Stimulated activated CD4-positive, alpha-beta T cell treated with anti-CD3 and anti-CD28 coated beads, Interleukin-4, amount 100 ng/mL, for 48 hours (primary cell): ENCODE data around the gene ANKRD28.
"Not testable (repeated sequence)": the region's sequence is repeated elsewhere in the genome, so short reads cannot be mapped to it uniquely, and the experiment has no call there.

ENCODE experiments used
- DNase-seq, 2 donors: peaks; one replicate each; pipeline ENCODE4 v3.0.0-alpha.2; 2020; ENCODE audit warnings: low read depth in 2 of 2

Gene ANKRD28

DNA sequence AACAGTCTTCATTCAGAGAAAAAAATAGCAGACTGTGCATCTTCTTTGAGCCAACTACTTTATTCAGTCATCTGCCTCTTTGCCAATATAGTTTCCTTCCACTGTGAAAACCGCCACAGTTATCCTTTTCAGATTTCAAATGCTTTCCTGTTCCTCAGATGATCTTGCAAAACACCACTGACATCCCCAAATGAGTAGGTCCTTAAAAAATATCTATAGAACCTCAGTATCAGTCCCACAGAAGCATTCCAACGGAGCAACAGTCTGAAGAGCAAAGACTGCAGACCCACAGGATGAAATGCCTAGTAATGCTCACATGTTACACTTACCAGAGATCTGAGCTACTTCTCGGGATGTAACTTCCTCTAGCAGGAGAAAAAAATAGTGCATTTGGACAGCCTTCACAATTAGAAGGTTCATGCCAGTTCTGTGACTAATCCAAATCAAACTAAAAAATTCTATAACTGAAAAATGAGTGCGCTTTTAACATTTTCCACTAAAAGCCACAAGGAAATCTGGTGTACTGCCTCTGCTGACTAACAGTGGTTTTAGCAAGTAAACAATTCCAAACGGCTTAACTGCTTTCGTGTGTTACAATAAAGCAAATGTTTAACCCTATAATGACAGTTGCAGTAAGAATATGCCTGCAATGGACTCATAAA is at the start of gene ANKRD28:
TSS of gene ANKRD28 (minus strand) at position 338 of the 662 bp plus-strand sequence. CDS start 1,458 bp downstream, outside the sequence.
- no peak for DNase-seq

DNA sequence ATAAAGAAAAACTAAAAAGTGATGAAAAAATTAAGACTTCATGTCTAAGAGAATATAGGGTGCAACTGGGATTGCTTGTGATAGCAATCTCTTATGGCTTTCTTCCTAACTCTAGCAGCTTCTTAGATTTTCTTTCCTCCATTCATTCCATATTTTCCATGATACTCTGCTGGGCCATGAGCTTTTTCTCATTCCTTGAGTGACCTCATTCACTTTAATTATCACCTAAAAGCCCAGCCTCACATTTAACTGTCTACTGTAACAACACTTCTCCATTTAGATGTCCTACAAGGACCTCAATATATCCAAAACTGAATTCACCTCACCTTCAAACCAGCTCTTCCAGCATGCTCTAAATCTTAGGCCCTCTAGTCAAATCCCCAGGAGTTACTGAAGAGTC is 49.5 kb upstream of the ANKRD28 start:
- no peak for DNase-seq

DNA sequence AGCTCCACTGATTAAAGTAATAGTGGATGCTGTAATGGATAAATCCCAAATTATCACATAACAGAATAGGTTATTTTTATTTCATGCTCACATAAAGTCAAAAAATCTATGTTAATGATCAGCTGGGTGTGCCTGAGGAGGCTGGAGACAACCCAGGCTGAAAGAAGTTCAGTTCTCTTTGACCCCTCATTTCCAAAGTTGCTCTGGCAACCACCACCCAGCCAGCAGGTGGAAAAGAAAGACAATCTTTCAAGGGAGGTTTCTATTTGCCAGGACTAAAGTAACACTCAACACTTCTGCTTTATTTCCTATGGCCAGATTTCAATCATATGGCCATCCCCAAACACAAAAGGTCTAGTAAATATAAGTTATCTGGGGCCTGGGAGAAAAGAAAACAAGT is 48.8 kb upstream of the ANKRD28 start:
- DNase-seq, result no peak

DNA sequence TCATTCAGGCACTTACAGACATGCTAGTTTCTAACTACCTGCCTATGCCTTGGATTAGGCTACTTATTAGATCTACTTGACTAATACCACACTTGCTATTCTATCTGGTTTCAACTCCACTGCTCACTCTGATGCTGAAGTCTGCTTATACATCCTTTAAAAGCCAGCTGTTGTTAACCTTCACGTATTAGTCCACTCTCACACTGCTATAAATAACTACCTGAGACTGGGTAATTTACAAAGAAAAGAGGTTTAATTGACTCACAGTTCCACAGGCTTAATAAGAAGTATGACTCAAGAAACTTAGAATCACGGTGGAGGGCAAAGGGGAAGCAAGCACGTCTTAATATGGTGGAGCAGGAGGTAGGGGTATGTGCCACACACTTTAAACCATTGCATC is 47.7 kb upstream of the ANKRD28 start:
- DNase-seq, result no peak

DNA sequence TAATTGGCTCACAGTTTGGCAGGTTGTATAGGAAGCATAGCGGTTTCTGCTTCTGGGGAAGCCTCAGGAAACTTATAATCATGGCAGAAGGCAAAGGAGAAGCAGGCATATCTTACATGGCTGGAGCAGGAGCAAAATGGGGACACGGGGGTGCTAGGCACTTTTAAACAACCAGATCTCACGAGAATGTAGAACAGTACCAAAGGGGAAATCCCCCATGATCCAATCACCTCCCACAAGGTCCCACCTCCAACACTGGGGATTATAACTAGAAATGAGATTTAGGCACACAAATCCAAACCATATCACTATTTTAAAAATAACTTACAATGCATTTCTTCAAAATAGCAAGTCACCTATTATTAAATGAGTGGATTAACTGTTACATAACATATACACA is 47.1 kb upstream of the ANKRD28 start:
- no peak for DNase-seq

DNA sequence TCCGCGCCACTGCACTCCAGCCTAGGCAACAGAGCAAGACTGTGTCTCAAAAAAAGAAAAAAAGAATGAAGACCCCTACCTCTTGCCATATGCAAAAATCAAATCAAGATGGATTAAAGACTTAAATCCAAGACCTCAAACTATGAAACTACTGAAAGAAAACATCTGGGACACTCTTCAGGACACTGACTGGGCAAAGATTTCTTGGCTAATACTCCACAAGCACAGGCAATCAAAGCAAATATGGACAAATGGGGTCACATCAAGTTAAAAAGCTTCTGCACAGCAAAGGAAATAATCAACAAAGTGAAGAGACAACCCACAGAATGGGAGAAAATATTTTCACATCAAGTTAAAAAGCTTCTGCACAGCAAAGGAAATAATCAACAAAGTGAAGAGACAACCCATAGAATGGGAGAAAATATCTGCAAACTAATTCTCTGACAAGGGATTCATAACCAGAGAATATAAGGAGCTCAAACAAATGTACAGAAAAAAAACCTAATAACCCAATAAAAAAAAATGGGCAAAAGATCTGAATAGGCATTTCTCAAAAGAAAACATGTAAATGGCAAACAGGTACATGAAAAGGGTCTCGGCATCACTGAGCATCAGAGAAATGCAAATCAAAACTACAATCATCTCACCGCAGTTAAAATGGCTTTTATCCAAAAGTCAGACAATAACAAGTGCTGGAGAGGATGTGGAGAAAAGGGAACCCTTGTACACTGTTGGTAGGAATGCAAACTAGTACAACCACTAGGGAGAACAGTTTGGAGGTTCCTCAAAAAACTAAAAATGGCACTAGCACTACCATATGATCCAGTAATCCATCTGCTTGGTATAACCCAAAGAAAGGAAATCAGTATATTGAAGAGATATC is 43.6 kb upstream of the ANKRD28 start:
- not testable (repeated sequence) for DNase-seq

DNA sequence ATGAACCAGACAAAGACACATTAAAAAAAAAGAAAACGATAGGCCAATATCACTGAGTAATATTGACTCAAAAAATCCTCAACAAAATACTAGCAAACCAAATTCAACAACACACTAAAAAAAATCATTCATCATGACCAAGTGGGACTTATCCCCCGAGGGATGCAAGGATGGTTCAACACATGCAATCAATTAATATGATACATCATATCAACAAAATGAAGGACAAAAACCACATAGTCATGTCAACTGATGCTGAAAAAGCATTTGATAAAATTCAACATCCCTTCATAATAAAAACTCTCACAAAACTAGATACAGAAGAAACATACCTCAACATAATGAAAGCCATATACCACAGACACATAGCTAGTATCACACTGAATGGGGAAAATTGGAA is 41.8 kb upstream of the ANKRD28 start:
- no peak for DNase-seq

DNA sequence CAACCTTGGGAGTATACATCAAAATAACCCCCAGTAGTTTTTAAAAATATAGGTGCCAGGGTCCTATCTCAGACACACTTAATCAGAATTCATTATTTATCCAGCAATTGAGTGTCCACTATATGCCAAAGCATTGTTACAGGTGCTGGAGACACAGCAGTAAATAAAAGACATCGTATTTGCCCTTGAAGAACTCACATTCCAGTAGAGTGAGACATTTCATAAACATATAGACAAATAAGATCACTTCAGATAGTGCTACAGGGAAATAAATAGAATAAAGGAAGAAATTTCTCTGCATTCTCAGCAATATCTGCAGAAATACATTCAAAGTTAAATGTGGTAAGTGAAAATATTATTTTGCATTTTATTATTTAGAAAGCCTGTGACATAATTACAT is 34.1 kb upstream of the ANKRD28 start:
- no peak for DNase-seq

DNA sequence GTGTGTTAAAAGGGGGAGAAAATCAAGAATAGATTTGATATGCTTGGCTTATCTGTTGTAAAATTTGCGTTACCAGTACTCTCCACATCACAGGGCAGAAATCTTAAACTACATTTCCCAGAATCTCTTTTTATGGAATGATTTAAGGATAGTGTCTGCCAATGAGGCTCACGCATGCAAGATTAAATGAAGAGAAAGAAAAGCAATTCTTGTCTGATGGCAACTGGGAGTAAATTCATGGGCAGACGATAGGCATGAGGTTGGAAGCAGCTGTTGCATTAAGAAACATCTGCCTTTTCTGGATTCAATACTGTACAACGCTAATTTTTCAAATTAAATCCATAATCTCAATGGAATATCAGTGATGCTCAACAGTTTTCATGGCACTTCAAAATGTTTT is 27.2 kb upstream of the ANKRD28 start:
- no peak for DNase-seq

DNA sequence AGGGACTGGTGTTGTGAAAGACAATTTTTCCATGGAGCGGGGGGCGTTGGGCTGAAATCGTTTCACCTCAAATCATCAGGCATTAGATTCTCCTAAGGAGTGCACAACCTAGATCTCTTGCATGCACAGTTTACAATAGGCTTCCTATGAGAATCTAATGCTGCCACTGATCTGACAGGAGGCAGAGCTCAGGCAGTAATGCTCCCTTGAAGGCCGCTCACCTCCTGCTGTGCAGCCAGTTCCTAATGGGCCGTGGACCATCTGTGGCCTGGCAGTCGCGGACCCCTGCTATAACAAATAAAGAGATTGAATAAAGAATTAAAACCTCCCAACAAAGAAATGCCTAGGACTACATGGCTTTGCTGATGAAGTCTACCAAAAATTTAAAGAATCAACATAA is 25.3 kb upstream of the ANKRD28 start:
- no peak for DNase-seq

DNA sequence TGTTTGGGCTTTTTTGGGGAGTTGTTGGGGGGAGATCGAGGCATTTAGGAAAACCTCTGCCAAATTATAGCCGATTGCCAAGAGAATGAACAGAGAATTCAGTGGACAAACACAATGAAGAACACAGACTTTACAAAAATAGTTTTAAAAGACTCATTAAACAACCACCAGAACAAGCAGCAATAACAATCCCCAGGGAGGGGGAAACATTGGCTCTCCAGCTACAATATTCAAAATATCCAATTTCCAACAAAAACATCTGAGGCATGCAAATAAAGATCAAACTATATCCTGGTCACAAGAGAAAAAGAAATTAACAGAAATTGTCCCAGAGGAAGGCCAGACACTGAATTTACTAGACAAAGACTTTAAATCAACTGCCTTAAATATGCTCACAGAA is 24.5 kb upstream of the ANKRD28 start:
- DNase-seq, result no peak

DNA sequence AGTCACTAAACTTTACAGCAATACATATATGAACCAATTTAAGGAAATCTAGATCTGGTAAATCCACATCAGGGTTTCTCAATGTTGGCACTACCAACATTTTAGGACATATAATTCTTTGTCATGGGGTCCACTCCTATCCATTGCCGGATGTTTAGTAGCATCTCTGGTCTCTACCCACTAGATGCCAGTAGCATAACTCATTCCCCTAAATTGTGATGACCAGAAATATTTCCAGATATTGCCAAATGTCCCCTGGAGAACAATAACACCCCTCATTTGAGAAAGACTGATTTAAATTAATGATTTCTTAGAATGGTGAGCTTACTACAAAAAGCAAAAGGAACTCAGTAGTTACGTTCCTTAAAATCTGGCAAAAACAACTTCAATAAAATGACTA is 23.1 kb upstream of the ANKRD28 start:
- DNase-seq, result no peak

DNA sequence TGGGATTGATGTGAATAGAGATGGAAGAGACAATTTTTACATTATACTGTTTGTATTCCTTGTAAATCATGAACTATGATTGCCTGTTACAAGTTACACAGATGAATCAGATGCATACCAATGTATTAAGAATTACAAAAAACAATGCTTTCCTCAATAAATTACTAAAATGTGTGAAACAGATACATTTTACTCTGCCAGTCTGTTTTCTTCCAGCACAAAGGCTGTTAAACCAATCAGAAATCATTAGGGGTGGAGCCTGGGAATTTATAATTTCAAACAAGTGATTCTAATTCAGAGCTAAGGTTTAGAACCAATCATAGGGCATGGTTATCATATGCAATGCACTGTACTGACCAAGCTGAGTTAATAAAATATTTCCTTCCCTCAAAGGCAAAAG is 21.8 kb upstream of the ANKRD28 start:
- DNase-seq, result no peak

DNA sequence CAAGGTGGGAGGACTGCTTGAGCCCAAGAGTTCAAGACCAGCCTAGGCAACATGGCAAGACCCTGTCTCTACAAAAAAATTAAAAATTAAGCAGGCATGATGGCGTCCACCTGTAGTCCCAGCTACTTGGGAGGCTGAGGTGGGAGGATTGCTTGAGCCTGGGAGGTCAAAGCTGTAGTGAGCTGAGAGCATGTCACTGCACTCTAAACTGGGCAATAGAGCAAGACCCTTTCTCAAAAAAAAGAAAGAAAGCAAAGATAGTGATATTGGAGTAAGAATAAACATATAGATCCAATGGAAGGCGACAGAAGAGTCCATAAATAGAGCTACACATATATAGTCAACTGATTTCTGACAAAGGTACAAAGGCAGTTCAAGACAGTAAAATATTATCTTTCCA is 21.3 kb upstream of the ANKRD28 start:
- no peak for DNase-seq

DNA sequence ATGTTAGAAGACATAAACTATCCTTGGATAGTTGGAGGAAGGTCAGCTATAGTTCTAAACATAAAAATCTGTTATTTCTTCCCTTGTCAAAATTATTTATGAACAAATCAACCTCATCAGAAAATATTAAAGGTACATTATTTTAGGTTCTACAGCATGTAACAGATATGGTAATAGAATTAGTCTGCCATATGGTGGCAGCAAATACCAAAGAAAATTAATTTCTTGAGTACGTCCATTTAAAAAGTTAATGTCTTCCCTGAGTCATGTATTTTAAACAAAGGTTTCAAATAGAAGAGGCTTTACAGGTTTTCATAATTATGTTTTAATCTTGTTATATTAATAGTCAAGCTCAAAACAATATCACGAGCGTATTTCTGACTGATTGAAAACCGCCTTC is 17.9 kb upstream of the ANKRD28 start:
- no peak for DNase-seq

DNA sequence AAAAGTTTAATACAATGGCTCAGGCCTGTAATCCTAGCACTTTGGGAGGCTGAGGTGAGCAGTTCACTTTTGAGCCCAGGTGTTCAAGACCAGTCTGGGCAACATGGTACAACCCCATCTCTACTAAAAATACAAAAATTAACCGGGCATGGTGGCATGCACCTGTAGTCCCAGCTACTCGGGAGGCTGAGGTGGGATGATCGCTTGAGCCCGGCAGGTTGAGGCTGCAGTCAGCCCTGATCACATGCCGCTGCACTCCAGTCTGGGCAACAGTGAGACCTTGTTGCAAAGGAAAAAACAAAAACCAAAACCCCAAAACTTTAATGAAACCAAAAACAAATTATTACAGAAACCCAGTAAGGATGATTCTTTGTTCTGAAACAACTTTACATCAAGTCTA is 15.3 kb upstream of the ANKRD28 start:
- not testable (repeated sequence) for DNase-seq

DNA sequence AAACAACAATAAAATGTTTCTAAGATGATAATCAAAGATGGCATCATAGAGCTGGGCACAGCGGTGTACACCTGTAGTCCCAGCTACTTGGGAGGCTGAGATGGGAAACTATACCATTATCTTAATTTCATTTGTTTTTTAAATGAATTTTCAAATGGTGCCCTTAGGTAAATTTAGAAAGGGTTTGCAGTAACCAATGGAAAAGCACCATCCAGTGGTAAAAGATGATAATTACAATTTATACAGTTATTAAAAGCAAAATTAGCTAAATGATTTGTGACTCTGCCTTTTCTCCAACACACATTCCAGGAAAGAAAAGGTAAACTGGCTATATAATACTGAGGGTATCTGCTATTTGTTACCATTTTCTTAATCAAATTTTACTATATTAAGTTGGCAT is 14.4 kb upstream of the ANKRD28 start:
- no peak for DNase-seq

DNA sequence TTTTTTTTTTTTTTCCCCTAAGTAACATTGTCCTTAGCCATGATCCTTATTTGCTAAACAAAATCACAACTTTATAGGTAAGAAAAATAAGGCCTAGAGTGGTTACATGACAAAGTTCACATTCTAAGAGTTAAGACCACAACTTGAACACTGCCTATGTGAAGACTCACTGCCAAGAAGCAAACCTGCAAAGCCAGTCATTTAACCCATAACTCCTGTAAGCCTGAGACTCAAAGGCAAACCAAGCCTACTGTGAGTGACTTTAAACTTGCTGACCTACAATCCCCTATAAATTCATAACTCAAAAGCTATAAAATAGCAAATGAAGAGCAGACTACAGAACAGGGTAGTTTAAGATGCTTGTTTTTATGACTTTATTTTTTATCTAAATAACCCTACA is 12.9 kb upstream of the ANKRD28 start:
- DNase-seq, result no peak

DNA sequence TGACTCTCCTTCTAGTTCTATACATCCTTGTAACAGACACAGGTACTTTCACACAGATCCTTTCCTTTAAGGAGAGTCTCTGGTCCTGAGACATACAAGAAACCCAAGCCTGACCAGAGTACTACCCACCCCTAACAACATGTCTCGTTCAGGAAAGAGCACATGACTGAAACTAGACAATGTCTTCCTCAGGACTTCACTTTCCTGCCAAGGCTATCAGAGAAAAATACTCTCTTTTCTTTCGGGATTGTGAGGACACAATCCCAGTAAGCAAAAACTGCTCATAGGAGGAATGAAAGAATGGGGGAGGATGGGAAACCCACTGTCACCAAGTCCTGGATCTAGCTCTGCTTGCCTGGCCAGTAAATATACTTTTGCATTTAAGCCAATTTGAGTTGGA is 11.5 kb upstream of the ANKRD28 start:
- no peak for DNase-seq

DNA sequence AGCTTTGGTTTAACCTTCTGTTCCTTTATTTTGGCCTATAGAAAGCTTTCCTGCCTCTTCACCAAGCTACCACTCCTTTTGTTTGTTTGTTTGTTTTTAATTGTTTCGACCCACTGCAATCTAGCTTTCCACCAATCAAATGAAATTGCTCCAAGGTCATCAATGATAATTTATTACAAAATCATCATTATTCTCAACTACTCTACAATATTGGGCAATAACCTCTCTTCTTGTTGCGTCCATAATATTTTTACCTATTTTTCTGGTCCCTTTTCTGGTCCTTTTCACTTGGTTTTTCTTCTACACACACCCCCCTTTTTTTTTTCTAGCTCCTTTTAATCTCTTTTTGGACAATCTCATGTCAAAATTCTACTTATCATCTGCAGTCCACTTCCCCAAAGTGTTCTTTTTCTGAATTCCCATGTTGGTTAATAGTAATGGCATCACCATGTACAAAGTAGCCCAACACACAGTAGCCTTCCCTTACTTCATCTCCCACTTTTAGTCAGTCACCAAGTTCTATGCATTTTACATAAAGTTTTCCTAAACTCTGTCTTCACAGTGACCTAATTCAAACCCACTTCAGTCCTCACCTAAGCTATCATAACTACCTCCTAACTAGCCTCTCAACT is 11.0 kb upstream of the ANKRD28 start:
- no peak for DNase-seq

DNA sequence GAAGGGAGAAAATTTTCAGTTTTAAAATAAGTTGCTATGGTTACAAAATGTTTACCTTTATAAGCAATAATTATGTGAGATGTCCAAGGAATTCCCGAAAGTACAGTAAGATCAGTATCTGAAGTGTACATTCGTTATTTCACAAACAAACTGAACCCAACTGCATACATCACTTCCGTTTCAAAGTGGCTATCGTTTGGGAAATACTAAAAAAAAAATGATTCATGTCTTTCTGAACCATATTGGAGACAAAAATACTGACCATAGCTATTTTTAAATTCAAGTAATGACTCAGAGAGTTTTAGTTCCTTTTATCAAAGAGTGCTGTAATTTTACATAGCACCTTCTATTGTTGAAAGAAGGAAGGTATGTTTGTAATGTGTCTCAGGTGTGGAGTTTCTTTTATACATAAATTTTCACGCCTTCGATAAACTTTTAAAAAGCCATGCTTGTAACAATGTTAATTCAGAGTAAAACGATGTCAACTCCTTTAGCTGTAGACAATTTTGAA is 8.0 kb upstream of the ANKRD28 start:
- DNase-seq, result no peak

DNA sequence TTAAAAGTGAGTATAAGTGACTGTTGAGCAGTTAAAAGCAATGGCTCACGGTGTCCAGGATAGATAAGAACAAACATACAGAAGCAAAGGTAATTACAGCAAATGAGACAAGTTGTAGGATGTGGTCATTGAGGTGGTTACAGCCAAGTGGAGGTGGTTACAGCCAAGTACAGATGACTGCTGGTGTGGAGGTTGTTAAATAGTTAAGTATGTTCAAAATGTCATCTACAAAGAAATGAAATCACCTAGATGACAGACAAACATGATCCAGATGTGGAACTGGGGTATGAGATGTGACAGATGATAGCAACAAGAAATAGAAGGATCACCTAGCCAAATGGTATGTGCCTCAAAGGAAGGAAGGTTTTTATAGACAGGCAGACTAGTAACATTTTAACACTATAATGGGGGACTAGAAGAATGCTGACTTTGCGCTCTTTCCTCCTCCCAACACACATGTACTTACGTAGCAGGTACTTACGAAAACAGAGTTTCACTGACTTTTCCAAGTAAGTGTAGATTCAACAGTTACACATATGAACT is 6.8 kb upstream of the ANKRD28 start:
- DNase-seq, result no peak
